GM12891 (cell line): ENCODE results near the gene NRXN3.

Experiments
- DNase-seq: peaks from one replicate; pipeline ENCODE4 v3.0.0; 2011; ENCODE audit warnings: low spot score; ENCODE audit not compliant: insufficient read length
- FAIRE-seq: peaks from 2 replicates; lab custom pipeline; 2011; peaks lifted over from hg19 to GRCh38; lab: Jason Lieb, UNC
- PAX5 ChIP-seq: IDR thresholded peaks from 2 replicates; pipeline ENCODE4 v1.6.1; 2011; ENCODE audit warnings: low read length, moderate library complexity, mild to moderate bottlenecking; ENCODE audit not compliant: insufficient read depth, severe bottlenecking
- POLR2A ChIP-seq: IDR thresholded peaks from 2 replicates; pipeline ENCODE4 v1.6.1; 2011; ENCODE audit warnings: low read depth, low read length, control low read depth
- POLR2AphosphoS5 ChIP-seq: IDR thresholded peaks from 2 replicates; pipeline ENCODE4 v1.6.1; 2011; ENCODE audit warnings: low read depth, low read length, control low read depth
- POU2F2 ChIP-seq: IDR thresholded peaks from 2 replicates; pipeline ENCODE4 v1.6.1; 2011; ENCODE audit warnings: low read depth, mild to moderate bottlenecking, control low read depth, low read length, moderate library complexity
- SPI1 ChIP-seq: IDR thresholded peaks from 2 replicates; pipeline ENCODE4 v1.6.1; 2011; ENCODE audit warnings: low read depth, low read length, control low read depth
- TAF1 ChIP-seq: IDR thresholded peaks from 2 replicates; pipeline ENCODE4 v1.6.1; 2011; ENCODE audit warnings: low read depth, low read length, control low read depth

Gene NRXN3

GRCh38 chr14:78445275-78445674 lies 275.1 kb downstream of the NRXN3 start:
- TF ChIP-seq TAF1 = no peak
- no peak for TF ChIP-seq PAX5
- TF ChIP-seq POLR2AphosphoS5 = no peak
- no peak for TF ChIP-seq POLR2A
- no peak for TF ChIP-seq POU2F2
- no peak for TF ChIP-seq SPI1
- FAIRE-seq = no peak
- DNase-seq = no peak

GRCh38 chr14:78446807-78447206 lies 276.6 kb downstream of the NRXN3 start:
- no peak for DNase-seq
- no peak for FAIRE-seq
- no peak for TF ChIP-seq TAF1

- FAIRE-seq (peak; percentile 97), DNase-seq (peak; percentile 10)
- TF ChIP-seq TAF1 = no peak
- TF ChIP-seq PAX5 = peak; percentile 90
Measured at GRCh38 chr14:78448164-78449094, 278.3 kb downstream of the NRXN3 start.

GRCh38 chr14:78450669-78451318 lies 280.6 kb downstream of the NRXN3 start:
- TF ChIP-seq POU2F2 (no peak), POLR2AphosphoS5 (no peak), SPI1 (no peak), PAX5 (no peak), POLR2A (no peak), TAF1 (no peak)
- no peak for FAIRE-seq
- DNase-seq = no peak

- no peak for TF ChIP-seq TAF1
- TF ChIP-seq SPI1 = no peak
- TF ChIP-seq POLR2AphosphoS5 = no peak
- TF ChIP-seq POU2F2 = no peak
- no peak for TF ChIP-seq POLR2A
- no peak for TF ChIP-seq PAX5
- DNase-seq = no peak
- FAIRE-seq = no peak
Measured at GRCh38 chr14:78451319-78451695, 281.1 kb downstream of the NRXN3 start.

- peak; percentile 4 for DNase-seq
- TF ChIP-seq PAX5 (no peak), TAF1 (no peak), POLR2AphosphoS5 (no peak), POLR2A (no peak), SPI1 (no peak)
- no peak for FAIRE-seq
Measured at GRCh38 chr14:78455896-78456435, 285.8 kb downstream of the NRXN3 start.

GRCh38 chr14:78469947-78470346 lies 299.8 kb downstream of the NRXN3 start:
- TF ChIP-seq TAF1 (no peak), POLR2AphosphoS5 (no peak), SPI1 (no peak), POLR2A (no peak), PAX5 (no peak), POU2F2 (no peak)
- no peak for FAIRE-seq
- no peak for DNase-seq

GRCh38 chr14:78479127-78479780 lies 309.1 kb downstream of the NRXN3 start:
- FAIRE-seq (no peak), DNase-seq (no peak)
- TF ChIP-seq TAF1 (no peak), POLR2A (no peak), PAX5 (no peak), POU2F2 (no peak), SPI1 (no peak), POLR2AphosphoS5 (no peak)

GRCh38 chr14:78484028-78484427 lies 313.9 kb downstream of the NRXN3 start:
- DNase-seq (no peak), FAIRE-seq (no peak)
- TF ChIP-seq POLR2A (no peak), SPI1 (no peak), POLR2AphosphoS5 (no peak), TAF1 (no peak), POU2F2 (no peak), PAX5 (no peak)

GRCh38 chr14:78486081-78486480 lies 315.9 kb downstream of the NRXN3 start:
- no peak for DNase-seq
- FAIRE-seq = no peak
- no peak for TF ChIP-seq SPI1
- TF ChIP-seq PAX5 = no peak
- TF ChIP-seq TAF1 = no peak
- TF ChIP-seq POU2F2 = no peak
- no peak for TF ChIP-seq POLR2AphosphoS5
- no peak for TF ChIP-seq POLR2A
